Measurements from ENCODE around the gene PTOV1.

The PTOV1 gene

DNA sequence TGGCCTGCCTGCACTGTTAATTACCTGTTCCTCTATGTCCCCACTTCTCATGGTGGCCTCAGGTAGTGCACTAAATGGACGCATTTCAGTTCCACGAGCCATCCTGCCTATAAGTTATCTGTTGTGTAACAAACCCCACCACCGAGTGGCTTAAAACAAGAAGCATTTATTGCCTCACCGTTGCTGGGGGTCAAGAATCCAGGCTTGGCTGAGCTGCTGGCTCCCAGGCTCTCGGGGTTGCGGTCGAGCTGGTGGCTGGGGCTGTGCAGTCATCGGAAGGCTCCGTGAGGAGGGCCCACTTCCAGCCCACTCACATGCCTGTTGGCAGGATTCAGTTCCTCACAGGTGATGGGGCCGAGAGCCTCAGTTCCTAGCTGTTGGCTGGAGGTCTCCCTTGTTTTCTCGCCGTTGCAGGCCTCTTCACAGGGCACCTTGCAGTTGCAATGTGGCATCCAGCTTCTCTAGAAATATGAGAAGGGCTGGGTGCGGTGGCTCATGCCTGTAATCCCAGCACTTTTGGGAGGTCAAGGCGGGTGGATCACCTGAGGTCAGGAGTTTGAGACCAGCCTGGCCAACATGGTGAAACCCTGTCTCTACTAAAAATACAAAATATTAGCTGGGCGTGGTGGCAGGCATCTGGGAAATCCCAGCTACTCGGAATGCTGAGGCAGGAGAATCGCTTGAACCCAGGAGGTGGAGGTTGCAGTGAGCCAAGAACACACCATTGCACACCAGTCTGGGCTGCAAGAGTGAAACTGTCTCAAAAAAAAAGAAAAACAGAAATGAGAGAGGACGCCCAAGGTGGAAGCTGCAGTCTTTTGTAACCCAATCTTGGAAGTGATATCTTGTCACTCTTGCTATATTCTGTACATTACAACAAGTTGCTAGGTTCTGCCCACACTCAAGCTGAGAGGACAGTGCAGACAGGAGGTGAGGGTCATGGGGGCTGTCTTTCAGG, 6.5 kb upstream of the PTOV1 start:
- DNase-seq (ENCODE audit: low spot score), result no peak

DNA sequence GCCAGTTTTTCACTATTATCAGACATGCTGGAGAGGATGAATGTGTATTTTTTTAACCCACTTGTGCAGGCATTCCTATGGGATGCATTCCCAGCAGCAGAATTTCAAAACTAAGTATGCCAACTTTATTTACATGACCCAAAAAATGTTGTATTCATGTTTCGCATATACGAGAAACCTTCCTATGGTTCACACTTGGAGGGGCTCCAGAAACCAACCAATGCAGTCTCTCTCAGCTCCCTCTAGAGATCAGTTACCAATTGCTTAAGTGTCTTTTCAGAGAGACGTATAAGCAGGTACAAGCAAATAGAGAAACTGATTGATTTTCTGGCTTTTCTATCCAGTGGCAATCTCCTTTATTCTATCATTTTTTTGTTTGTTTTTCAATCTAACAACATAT, 5.5 kb upstream of the PTOV1 start:
- DNase-seq (ENCODE audit: low spot score), result no peak

DNA sequence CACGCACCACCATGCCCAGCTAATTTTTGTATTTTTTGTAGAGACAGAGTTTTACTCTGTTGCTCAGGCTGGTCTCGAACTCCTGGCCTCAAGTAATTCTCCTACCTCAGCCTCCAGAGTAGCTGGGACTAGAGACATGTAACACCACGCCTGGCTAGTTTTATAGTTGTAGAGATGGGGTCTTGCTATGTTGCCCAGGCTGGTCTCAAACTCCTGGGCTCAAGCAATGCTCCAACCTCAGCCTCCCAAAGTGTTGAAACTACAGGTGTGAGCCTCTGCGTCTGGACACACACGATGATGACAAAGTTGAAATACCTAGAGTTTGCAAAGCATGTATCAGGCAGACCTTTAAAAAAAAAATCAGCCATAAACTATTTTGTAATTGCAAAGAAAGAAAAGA, 4.6 kb upstream of the PTOV1 start:
- DNase-seq (ENCODE audit: low spot score), result no peak

DNA sequence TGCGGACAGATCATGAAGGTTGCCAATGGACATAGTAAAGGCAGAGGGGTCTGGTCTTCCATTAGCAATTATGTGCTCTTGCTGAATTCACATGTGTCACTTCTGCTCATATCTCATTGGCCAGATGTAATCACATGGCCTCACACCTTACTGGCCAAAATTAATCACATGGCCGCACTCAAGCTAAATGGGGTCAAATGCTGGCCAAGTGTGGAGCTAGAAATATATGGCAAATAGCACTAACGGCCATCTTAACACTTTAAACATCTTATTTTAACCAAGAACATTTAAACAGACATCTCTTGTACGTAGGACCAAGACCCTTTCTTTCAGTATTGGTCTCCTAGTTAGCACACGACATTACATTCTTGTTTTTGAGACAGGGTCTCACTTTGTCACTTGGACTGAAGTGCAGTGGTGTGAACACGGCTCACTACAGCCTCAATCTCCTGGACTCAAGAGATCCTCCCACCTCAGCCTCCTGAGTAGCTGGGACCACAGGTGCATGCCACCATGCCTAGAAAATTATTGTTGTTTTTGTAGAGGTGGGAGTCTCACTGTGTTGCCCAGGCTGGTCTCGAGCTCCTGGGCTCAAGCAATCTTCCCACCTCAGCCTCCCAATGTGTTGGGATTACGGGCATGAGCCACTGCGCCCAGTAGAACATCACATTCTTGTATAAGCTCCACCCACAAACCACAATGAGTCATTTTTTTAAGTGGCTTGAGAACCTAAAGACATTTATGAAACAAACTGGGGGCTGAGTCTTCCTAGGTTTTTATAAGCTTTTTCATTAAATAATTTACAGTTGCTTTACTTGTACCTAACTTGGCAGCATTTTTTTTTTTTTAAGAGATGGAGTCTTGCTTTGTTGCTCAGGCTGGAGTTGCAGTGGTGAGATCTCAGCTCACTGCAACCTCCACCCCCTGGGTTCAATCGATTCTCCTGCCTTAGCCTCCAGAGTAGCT, 2.9 kb upstream of the PTOV1 start:
- peak; percentile 75 for DNase-seq (ENCODE audit: low spot score)

DNA sequence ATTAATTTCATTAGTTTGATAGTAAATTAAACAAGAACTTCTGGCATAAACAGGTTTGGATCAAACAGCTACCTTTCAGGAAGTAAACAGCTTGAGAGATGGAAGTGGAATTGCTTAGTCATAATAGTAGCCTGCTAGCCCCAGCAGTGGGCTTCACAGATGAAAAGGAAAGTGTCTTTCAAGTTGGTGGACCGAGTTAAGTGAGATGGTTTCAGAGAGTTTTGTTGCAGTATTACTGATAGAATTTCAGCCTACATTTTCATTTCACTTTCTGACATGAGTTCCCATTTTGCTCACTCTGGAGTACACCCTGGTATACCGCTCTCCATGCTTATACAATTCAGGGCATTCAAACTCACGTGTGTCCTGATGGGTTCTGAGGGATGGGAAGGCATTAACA, 2.0 kb upstream of the PTOV1 start:
- DNase-seq (ENCODE audit: low spot score), result no peak

DNA sequence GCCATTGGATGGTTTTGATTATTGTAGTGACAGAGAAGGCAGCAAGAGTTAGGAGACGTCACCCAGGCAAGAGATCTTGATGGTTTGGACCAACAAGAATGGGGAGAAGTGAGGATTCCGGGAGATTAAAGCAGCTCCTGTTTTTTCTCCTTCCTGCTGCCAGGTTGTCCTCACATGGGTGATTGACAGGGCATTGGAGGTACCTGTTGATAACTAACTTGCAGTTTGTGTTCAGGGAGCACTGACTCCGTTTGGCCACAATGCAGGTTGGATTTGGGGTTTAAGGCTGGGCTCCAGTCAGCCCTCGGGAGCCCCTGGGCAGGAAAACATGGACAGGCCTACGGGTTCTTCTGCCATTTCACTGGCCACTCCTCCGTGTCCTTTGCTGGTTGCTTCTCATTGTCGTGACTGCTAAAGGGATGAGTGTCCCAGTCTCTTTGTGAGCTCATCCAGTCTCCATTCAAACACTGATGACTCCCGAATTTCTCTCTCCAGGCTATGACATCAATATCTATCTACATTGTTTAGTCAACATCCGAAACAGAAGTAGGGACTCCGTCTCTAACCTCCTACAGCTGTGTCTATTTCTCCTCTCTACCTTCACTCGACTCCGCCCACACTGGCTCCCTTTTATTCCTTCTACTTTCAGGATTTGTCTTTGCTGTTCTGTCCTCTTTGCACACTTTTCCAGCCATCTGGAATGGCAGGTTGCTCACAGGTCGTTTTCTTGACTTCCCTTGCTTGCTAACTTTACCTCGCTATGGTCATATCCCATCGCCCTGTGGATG, 1.3 kb upstream of the PTOV1 start:
- no peak for DNase-seq (ENCODE audit: low spot score)

DNA sequence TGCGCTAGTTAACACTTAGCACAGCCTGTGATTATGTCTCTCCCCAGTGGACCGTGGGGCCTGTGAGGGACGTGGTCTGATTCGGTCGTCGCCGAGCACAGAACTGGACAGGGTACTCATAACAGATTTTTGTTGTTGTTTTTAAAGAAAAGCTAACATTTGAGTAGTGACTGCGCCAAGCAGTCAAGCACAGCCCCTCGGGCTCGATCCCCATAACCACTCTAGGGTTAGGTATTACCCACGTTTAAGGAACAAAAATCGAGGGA, 805 bp upstream of the PTOV1 start:
- DNase-seq (ENCODE audit: low spot score), result no peak

DNA sequence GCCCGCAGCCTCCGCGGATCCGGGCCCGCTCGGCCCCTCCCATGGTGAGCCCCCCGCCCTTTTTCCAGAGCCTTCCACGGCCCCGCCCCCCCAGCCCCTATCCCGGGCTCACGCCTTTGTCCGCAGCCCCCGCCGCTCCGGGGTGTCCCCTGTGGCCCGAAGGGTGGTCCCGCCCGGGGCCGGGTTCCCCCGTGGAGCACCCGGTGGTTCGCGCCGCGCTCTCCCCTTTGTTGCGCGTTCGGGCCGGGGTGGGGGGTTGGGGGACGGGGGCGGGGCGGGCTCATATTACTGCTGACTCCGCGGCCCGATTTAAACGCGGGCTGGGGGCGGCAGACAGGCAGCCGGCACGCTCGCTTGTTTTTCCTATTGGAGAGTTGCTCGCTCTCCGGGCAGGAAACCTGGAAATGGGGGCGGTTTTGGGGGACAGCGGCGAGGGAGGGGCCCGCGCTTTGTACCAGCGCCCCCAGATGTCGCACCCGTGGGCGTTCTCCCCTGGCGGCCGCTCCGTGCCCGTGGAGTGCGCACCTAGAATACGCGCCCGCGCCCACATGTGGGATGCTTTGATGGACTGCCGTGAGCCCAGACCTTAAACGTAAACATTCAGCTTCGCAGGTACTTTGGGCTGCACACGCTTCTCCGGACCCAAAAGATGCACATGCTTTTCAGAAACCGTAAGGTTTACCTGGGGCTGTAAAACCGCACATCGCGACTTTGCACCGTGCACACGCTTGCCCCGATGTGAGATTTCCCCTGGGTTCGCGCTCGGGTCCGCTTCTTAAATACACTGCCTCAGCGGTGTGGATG, 699 bp downstream of the PTOV1 start:
- no peak for DNase-seq (ENCODE audit: low spot score)

DNA sequence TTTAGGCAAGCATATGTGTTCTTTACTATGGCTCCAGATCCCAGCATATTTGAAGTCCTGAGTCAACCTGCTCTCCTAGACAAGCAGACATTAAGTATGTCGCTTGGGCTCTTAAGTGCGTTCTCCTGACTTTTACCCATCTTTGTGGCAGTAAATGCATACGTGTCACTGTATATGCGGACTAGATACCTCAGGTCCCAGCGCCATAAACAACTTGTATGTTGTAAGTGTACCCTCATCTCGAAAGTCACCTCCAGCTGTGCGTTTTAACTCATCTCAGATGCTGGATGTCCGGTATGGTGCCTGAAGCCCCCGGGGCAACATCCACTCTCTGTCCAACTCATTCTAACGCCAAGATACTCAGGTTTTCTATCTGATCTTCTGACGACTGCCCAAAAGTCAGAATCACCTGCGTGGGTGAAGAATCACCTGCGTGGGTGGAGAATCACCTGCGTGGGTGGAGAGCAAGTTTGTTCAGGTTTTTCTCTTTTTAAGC, 1.7 kb downstream of the PTOV1 start:
- DNase-seq (ENCODE audit: low spot score), result no peak

DNA sequence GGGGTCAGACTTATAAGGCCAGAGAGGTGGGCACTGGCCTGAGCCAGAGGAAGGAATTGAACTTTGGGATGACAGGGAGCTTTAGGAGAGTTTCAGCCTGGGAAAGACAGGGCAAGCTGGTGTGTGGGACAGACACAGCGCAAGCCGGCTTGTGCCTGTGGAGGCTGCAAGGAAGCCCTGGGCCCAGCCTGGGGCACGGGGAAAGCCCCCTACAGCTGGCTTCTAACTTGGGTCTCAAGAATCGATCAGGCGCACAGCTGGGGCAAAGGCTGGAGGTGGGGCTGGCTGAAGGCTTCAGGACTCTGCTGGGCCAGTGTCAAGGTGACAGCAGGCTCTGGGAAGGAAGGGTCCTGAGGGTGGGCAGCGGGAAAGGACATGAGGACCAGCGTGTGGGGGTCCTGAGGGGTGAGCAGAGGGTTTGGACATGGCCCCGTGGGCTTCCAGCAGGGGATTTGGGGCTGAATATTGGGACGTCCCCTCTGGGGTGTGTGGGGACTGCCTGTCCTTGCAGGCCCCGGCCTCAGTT, 3.0 kb downstream of the PTOV1 start:
- DNase-seq (ENCODE audit: low spot score), result no peak

DNA sequence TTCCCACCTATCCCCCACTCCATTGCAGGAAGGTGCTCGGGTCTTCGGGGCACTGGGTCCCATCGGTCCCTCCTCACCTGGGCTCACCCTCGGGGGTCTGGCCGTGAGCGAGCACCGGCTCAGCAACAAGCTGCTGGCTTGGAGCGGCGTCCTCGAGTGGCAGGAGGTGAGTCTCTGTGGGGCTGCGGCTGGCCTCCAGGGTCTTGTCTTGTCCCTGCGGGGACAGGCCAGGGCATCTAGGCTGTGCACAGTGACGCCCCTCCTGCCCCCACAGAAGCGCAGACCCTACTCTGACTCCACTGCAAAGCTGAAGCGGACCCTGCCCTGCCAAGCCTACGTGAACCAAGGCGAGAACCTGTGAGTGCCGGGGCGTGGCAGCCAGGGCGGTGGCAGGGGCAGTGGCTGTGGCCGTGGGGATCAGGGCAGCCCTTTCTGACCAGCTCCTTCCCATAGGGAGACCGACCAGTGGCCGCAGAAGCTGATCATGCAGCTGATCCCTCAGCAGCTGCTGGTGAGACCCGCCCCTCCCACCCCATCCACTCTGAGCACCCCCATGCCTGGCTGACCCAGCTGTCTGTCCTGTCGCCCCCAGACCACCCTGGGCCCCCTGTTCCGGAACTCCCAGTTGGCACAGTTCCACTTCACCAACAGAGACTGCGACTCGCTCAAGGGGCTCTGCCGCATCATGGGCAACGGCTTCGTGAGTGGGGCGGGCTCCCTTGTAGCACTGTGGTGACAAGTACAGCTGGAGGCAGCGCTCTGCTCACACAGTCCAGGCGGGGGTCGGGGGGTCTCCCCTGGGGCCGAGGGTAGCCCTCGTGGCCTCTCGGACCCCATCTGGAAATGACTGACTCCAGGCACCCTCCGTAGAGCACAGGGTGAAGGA, 3.7 kb downstream of the PTOV1 start:
- no peak for DNase-seq (ENCODE audit: low spot score)

DNA sequence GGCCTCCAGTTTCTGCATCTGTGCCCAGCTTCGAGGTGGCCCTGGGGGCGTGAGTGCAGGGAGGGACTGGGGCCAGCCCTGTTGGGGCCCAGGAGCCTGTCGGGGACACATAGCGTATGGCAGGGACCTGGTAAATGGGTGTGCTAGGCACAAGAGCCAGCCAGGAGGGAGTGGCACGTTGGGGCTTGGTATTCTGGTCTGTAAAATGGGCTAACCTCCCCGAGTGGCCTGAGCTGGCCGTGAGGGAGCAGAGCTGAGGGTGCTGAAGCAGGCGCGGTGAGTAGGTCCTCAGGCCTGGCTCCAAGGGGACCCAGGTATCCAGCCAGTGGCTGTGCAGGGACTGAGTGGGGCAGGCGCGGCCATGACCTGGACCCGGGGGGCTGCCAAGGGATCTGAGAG, 4.3 kb downstream of the PTOV1 start:
- no peak for DNase-seq (ENCODE audit: low spot score)

DNA sequence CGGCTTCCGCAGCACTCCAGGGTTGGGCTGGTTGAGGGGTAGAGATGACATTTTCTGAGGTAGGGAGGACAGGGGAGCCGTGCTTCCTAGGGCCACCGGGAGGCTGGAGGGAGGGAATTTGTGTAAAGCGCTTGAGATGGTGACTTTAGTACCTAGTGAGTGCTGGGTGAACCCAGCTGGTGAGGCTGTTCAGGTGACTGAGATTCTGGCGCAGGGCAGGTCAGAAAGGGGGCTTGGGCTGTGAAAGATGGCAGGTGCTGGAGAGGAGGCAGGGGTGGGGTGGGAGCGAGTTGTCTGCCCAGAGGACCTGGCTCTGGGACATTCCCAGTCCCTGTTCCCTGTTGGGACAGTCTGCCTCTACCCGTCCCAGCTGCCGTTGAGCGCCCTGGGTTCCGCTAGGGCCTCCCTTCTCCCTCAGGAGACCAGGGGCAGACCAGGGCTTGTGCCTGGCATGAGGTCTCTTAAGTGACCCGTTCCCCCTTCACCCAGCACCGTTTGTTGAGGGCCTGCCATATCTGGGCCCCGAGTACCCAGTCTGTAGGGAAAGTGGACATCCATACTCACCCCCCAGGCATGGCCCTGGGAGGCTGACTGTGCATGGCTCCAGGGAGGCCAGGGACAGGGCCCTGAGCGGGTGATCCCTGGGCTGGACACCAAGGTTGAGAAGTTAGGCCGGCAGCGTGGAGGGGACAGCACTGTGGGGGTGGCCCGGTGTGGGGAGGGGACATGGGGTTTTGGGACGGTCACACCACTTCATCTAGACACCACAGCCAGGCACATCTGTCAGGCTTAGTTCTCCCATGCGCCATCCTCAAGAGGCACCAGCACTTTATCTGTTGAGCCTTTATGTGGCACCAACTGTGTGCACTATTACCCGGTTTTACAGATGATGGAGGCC, 5.0 kb downstream of the PTOV1 start:
- no peak for DNase-seq (ENCODE audit: low spot score)

DNA sequence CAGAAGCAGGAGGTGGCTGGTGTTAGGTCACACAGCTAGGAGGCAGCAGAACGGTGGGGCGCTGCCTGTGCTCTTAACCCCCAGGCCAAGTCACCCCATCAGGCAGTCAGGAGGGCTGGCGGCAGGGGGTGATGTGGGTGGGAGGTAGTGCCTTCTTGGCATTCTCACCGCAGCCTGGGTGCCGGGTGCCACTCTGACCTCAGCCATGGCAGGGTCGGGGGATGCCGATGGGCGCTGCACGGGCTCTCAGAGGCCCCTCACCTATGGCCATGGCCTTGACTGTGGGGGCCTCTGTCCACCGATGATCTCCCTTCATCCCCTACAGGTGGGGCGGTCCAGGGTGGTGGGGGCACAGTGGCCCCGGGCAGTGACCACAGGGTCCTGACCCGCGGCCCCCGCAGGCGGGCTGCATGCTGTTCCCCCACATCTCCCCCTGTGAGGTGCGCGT, 5.6 kb downstream of the PTOV1 start:
- DNase-seq (ENCODE audit: low spot score), result no peak

DNA sequence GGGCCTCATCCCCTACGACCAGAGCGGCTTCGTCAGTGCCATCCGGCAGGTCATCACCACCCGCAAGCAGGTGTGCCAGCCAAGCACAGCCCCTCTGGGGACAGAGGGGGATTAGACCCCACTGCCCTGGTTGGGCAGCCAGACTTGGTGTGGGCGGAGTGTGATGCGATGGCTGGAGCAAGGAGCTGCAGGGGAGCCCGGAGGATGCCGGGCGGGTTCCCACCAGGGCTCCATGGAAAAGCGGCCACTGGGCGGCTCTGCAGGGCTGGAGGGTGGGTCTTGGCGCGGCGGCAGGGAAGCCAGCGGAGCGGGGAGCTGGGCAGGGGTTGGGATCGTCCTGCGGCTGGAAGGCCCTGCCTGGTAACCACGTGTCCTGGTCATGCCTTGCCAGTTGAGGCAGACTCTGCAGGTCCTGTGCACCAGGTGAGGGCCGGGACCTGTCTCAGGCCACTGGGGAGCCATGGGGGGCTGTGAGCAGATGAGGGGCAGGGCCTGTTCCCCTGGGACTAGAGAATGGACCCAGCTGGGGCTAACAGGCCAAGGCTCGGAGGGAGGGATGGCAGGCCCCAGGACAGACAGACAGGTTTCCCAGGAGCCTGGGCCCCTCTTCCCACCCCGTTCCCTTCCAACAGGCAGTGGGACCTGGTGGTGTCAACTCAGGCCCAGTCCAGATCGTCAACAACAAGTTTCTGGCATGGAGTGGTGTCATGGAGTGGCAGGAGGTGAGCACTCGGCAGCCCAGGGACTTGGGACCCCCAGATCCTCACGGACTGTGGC, 6.3 kb downstream of the PTOV1 start:
- no peak for DNase-seq (ENCODE audit: low spot score)

DNA sequence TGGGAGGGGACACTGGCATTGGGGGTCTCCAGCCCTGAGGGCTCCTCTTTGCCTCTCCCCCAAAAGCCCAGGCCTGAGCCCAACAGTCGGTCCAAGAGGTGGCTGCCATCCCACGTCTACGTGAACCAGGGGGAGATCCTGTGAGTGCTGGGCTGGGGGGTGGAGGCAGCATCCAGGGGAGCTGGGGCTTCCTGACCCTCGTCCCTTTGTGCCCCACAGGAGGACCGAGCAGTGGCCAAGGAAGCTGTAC, 6.8 kb downstream of the PTOV1 start:
- no peak for DNase-seq (ENCODE audit: low spot score)

DNA sequence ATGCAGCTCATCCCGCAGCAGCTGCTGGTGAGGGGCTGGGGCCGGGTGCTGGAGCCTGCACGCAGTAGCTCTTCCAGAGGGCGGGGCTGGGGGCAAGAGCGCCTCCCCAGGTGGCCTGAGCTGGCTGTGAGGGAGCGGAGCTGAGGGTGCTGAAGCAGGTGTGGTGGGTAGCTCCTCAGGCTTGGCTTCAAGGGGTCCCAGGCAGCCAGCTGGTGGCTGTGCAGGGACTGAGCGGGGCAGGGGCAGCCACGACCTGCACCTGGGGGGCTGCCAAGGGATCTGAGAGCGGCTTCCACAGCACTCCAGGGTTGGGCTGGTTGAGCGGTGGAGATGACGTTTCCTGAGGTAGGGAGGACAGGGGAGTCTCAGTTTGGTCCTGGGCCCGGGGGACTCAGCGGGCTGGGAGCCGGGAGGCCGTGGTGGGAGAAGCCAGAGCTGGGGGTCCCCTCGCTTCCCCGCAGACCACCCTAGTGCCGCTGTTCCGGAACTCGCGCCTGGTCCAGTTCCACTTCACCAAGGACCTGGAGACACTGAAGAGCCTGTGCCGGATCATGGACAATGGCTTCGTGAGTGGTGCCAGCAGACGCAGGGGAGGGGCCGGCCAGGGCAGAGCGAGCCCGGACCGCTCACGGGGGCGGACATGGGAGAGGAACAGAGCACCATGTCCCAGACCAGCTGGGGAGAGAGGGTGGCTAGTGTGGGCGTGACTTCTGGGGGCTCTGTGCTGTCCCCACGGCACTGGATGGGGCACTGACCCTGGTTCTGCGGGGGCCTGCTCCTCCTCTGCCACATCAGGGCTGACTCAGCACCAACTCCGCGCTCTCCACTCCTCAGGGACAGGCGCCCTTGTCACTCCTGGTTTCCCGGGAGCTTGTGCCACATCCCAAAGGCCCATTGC, 7.4 kb downstream of the PTOV1 start:
- no peak for DNase-seq (ENCODE audit: low spot score)
